GM21619 (cell line): ENCODE measurements around the gene PRPF18.
A peak's percentile ranks its signal among the peaks of the same experiment; 100 is the strongest.
"Not testable (repeated sequence)": the region's sequence is repeated elsewhere in the genome, so short reads cannot be mapped to it uniquely, and the experiment has no call there.

Experiments
- ATAC-seq: cut with Tn5 transposase; IDR thresholded peaks from one replicate; pipeline ENCODE4 v1.9.1; 2021; ENCODE audit not compliant: unreplicated experiment

PRPF18 gene

GRCh38 chr10:13586676-13587355, at the start of gene PRPF18:
Gene PRPF18, plus strand, starts transcription at chr10:13586965. Its CDS starts 122 bp downstream, at chr10:13587087.
- peak; percentile 100 for ATAC-seq

- not testable (repeated sequence) for ATAC-seq
Observed at GRCh38 chr10:13537985-13538384, 48.8 kb upstream of the PRPF18 start.

GRCh38 chr10:13542533-13542932, 44.2 kb upstream of the PRPF18 start:
- no peak for ATAC-seq

DNA sequence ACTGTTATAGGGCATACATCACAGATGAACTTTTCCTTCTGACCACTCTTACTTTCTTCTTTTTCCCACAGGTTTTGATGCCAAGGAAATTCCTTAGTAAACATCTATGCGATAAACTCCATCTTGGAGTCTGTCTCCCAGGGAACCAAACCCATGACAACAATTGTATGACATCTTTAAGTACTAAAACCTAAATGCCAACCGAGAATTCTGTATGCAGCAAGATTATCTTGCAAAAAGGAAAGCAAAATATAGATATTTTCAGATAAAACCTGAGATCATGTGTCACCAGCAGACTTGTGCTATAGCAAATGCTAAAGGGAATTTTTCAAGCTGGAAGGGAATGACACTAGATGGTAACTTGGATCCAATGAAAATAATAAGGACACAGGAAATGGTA, 36.0 kb upstream of the PRPF18 start:
- no peak for ATAC-seq

GRCh38 chr10:13555884-13556510, 30.8 kb upstream of the PRPF18 start:
- no peak for ATAC-seq

- ATAC-seq = no peak
Observed at GRCh38 chr10:13559124-13559700, 27.6 kb upstream of the PRPF18 start.

DNA sequence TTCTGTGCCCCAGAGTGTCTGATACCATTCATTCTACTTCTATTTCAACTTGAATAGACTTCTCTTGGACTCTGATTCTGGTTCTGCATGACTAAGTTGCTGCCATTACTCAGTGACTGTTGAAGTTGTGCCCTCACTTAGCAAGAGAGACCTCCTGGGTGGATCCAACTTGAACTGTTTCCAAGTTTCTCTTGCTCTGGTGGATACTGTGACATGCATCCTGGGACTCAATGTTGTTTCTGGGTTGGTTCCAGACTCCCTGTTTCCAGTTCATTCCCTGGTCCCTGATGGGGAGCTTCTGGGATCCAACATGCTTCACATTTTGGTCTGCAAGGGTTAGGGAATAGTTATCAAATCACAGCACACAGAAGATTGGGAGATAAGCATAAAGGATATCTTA, 26.2 kb upstream of the PRPF18 start:
- ATAC-seq = no peak

GRCh38 chr10:13563481-13564445, 23.0 kb upstream of the PRPF18 start:
- ATAC-seq = no peak

GRCh38 chr10:13564576-13564975, 22.2 kb upstream of the PRPF18 start:
- no peak for ATAC-seq

- no peak for ATAC-seq
Observed at GRCh38 chr10:13567030-13567429, 19.7 kb upstream of the PRPF18 start.

GRCh38 chr10:13571541-13571940, 15.2 kb upstream of the PRPF18 start:
- ATAC-seq = no peak

- no peak for ATAC-seq
Observed at GRCh38 chr10:13573960-13574359, 12.8 kb upstream of the PRPF18 start.

- ATAC-seq = no peak
Observed at GRCh38 chr10:13585195-13585751, 1.5 kb upstream of the PRPF18 start.

DNA sequence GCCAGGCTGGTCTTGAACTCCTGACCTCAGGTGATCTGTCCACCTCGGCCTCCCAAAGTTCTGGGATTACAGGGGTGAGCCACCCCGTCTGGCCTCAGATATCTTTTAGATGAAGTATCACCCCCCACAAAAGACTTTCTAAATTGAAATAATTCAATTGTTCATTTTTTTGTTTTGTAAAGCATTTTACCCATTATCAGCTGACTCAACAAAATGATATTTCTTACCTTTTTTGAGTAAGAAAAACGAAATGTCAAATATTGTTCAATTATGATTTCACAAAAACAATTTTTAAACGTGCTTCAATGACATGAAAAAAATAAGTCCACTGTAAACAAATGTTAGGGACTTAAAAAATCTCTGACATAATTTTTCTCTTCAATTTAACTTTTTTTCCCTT, 822 bp upstream of the PRPF18 start:
- ATAC-seq = no peak

GRCh38 chr10:13587391-13587790, 626 bp downstream of the PRPF18 start:
- no peak for ATAC-seq

GRCh38 chr10:13589316-13589715, 2.6 kb downstream of the PRPF18 start:
- no peak for ATAC-seq

DNA sequence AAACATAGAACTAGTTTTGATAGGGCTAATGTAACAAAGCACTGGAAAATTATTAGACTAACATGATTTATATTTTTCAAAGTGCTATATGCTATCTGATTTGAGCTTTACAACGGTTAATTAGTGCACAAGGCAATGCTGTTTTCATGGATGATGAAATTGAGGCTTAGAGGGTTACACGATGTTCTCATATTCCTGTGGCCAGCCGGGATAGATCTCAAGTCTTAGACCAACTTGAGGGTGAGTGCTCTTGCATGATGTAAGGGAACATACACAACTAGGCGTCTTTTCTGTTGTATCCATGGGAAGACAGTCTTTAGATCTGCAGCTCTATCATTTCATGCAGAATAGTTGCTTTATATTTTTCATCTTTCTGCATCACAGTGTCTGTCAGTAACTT, 4.1 kb downstream of the PRPF18 start:
- no peak for ATAC-seq

DNA sequence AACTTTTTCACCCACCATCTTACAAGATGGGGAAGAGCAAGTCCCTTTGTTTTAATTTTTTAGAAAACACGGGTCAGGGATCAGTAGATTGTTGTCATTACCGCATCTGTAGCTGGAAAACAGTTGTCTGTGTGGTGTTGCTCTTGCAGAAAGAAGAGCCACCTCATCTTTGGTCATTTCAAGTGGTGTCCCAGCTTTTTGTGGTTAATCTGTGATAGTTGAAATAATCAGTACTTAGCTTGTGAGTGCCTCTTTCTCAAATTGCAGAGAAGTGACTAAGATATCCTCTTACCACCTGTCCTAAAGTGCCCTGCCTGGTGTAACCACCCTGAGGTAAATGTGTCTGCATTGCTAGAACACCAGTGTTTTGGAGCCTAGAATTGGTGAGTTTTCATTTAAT, 5.5 kb downstream of the PRPF18 start:
- no peak for ATAC-seq

- ATAC-seq = no peak
Observed at GRCh38 chr10:13593535-13593934, 6.8 kb downstream of the PRPF18 start.

- ATAC-seq = no peak
Observed at GRCh38 chr10:13594641-13595040, 7.9 kb downstream of the PRPF18 start.

- no peak for ATAC-seq
Observed at GRCh38 chr10:13597909-13598308, 11.1 kb downstream of the PRPF18 start.
